NCI-H2107 treated with DMSO at 0.1 percent for 48 hours (cell line): Measurements from ENCODE around the gene MDGA2.

Experiments used
- DNase-seq: peaks from one replicate; lab custom pipeline; 2025; ENCODE audit not compliant: unreplicated experiment; lab: John Stamatoyannopoulos, UW

MDGA2 gene

DNA sequence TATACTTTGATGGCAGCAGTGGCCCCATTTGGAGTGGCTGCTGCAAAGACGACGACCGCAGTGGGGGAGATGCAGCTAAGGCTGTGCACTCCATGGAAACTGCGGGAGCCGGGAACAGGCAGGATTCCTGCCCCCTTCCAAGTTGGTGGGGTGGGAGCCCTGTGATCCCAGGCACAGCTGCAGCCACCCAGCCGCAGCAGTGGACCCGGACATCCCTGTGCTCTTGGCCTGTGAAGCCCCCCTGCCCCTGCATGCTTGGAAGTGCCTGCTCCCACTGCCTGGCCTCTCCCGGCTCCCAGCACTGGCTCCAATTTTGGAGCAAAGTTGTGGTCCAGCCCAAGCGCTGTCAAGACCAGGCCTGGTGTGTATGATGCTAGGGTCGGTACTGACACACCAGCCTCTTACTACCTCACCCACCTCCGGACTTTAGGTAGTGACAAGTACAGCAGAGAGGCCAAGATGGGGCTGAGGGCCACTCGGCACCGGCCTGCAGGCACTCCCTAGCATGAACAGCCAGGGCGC is 521.1 kb downstream of the MDGA2 start:
- DNase-seq = no peak

DNA sequence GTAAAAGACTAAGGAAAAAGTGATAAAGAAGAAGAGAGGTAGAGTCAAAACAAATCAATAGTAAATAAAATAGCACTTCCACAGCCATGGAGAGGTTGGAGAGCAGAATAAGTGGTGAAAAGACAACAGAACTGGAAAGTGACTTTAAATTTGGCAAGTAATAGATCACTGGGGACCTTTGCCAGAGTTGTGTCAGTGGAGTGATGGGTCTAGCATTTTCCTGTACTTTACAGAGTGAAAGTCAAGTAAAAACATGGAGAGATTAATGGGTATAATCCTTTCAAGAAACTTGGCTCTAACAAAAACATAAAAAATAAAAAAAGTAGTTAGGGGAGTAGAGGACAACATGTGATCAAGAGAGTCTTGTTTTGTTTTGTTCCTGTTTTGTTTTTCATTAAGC is 521.7 kb downstream of the MDGA2 start:
- DNase-seq = no peak

DNA sequence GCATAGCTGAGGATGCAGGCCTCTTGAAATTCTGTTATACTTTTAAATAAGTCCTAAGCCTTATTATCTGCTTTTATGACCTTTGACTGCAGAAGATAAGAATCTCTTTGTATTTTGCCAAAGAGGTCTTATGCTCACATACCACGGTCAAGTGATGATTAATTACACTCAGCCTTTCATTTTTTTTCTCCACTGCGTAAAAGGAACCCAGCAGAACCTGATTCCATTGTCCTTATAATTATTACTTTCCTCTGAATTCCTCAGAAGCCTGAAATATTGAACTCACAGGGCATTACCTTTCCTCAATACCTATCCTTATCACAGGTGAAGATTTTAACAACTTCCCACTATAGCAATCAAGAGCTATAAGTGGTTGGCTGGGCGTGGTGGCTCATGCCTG is 525.1 kb downstream of the MDGA2 start:
- DNase-seq = no peak

DNA sequence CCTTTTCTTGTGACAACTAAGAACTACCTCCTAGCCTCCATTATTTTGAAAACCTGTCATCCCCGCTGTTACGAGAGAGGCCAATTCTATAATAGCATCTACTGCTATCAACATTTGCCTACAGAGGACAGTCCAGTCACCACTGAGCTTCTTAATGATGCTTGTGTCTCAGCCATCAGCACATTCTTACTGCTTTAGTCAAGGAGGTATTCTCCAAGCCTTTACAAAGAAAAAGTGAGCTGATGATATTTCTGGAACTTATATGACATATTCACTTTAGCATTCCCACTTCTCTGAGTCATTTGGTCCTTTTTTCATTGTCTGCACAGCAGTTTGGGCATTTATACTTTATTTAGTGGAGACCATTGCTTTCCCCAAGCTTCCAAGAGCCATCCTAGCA is 526.1 kb downstream of the MDGA2 start:
- DNase-seq = no peak

DNA sequence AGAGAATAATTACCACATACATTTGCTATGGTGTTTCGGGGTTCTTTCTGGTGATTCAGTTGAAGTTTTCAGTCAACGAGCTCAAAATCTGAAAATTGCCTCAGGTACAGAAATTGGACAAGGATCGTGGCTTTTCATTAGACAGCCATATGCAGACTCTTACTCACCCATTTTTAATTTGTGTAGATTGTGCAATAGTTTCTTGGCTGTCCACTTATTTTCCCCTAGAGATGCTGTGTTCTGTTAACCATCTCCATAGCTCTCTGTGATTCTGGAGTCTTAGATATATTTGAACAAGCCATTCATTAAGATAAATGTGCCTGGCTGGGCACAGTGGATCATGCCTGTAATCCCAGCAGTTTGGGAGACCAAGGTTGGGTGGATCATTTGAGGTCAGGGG is 526.7 kb downstream of the MDGA2 start:
- DNase-seq = no peak

DNA sequence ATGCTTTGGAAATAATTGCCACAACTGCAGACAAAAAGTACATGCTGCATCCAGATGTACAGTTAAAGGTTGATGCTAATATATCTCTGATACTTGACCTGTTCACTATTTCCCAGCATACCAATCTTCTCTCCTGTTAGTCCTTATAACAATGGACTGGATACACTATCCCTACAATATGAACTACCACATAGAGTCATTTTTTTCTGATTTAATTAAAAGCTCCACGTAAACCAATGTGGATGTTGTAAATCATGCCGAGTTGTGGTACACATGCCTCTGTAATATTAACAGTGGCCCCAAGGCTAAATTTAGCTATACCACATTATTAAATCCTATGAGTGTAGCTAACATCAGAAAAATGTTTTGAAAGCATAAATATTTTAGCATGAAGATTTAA is 554.8 kb downstream of the MDGA2 start:
- no peak for DNase-seq

DNA sequence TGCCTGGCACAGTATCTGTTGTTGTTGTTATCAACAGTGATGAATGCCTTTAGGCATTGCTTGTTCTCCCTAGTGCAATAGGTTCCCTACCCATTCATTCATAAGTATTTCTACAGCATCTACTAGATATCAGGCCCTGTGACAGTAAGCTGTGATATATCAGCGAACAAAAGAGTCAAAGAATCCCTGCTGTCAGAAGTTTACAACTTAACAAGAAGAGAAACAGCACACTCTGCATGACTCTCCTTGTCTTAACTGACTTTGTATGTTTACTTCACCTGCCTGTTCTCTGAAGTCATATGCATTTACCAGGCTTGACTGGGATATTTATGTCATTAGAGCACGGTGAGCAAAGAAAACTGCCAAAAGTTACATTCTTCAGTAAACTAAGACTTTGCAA is 571.6 kb downstream of the MDGA2 start:
- no peak for DNase-seq

DNA sequence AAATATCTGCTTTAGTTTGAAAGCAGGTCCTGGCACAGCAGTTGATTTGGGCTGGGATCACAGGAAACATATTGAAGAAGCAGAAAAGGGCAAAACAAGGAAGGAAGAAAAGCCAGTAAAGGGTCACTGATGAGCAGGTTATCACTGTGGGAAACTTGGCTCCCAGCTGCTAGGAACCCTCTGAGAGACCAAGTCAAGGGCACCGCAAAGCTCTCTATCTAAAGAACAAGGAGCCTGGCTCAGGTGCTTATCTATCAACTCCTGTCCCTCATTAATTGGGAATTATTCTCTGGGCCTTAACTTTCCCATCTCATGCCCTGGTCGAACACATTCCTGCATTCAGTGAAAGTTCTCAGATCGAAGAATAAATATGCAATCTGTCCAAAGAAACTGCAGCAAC is 572.9 kb downstream of the MDGA2 start:
- no peak for DNase-seq

DNA sequence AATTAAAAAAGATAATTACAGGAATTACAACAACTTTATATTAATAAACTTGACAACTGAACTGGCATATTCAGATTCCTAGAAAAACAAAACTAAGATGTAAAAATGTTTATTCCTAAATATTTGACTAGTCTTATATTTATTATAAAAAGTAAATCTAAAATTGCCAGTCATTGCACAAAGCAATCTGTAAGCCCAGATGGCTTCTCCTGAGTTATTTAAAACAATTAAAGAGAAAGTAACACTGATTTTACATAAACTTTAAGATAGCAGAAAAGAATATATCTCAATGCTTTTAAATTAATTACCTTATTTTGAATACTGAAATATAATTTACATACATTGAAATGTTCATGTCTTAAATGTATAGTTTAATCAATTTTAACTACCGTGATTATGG is 589.7 kb downstream of the MDGA2 start:
- no peak for DNase-seq

DNA sequence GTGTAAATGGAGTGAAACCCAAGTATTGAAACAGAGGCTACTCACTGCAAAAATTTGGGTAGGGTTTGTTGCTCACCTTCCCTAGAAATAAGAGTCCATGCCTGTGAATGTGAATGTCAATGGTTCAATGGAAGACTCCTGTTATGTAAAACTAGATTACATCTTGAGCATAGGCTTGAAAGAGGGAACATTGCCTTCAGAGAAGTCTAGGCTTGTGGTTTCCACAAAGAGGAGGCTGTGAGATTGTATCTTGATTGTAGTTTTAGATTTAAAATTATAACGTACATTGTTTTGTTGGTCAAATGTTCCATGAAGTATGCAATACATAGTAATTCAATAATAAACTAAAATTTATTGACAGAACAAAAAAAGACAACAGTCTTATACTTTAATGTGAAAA is 610.1 kb downstream of the MDGA2 start:
- DNase-seq = no peak

DNA sequence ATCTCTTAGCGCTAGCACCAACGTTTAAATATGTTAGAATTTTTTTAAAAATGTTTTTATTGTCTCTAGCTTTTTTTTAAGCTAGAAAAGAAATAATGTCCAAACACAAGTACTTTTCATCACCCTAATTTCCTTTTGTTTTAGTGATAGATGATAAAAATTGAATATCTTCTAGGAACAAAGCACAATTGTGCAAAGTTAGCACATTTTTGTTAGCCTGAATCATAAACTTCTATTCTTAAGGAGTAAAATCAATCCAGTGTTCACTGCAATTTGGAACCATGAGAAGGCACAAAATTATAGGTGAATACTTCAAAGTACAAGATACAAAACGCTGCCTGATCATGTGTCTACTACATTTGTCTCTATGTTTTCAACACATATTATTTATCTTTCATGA is 615.4 kb downstream of the MDGA2 start:
- no peak for DNase-seq

DNA sequence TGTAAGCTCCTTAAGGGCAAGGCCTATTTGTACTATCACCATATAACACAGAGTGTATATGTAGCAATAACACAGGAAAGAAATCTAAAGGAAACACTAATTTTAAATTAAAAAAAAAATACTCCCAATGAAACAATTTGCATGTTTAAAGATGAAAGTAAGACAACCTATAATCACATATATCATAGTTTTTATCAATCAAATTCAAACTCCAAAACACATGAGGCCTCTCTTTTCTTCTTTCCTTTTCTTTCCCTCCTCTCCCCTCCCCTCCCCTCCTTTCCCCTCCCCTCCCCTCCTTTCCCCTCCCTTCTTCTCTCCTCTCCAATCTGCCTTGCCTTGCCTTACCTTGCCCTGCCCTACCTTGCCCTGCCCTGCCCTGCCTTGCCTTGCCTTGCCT is 618.0 kb downstream of the MDGA2 start:
- no peak for DNase-seq

DNA sequence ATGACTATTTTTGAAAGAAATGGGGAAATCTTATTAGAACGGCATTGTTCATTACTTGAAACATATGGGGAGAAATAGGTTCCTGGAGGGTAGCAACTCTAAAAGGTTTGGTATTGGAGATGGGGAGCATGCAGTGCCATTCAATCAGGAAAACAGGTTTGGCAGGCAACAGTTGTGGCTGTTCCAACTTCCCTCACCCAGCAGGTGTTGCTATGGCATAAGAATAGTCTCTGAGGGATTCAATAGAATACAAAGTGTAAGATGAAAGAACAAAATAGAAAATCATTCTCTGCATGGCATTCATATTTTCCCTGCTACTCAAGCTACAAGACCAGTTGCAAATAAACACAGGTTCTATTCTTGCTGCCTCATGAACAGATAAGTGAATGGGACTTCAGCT is 630.6 kb downstream of the MDGA2 start:
- no peak for DNase-seq

DNA sequence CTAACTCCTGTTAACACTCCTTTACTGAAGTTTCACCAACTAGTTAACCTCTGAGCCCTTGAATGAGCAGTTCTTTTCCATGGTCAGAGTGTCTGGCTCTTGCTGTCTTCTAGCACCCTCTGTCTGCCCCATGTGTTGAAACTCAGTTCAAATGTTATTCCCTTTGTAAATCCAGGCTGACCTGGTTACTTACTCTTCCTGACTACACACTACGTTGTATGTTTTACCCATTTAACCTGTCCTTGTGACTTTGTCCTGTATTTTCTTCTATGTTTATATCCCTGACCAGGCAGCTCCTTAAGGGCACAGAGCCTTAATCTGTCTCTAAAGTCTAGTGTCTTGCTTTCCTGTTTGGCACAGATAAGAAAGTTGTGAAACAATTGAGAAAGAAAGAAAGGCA is 634.9 kb downstream of the MDGA2 start:
- no peak for DNase-seq

DNA sequence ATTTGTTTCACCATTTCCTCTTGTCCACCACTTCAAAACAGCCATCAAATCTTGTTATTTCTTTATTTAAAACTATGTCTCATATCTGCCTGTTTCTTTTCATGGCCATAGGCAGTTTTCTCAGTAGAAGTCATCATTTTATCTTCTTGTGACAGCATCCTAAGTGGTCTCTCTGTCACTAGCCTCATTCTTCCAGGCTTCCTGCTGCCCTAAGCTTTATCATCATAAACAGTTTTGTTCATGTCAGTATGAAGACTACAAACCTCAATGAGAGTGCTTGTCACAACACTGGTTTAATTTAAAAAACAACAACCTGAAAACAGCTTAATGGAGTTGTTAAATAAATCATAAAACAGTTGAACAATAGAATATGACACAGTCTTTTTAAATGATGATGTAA is 636.1 kb downstream of the MDGA2 start:
- no peak for DNase-seq

DNA sequence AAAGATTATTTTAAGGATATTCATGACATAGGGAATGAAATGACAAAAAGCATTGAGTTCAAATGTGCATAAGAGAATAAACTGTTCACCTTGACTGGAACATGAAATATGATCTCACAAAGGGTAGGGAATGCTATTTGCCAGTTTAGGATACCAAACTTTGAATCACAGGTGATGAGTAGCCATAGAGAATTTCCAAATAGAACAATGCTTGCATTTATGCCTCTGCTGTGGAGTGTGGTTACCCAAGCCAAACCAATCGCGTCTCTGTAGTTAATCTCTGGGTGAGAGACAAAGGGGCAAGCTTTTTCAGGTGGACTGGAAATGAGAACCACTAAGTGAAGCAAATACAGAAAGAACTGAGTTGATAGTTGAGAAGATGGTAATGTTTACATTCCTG is 652.7 kb downstream of the MDGA2 start:
- no peak for DNase-seq

DNA sequence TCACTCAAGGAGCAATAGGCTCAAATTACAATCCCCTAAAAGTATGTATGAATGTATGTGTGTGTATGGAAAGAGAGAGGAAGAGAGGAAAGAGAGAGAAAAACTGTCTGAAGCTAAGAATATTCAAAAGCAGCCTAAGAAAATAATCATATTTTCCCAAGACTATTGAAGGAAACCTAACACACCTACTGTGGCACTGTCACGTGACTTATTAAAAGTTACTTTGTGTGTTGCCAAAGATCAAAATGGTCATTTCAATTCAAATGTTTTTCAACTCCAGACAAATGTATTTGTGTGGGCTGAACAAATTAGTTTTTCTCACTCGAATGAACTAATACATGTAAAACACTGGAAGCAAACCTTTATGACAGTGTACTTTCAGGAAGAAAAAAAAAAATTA is 654.9 kb downstream of the MDGA2 start:
- no peak for DNase-seq

DNA sequence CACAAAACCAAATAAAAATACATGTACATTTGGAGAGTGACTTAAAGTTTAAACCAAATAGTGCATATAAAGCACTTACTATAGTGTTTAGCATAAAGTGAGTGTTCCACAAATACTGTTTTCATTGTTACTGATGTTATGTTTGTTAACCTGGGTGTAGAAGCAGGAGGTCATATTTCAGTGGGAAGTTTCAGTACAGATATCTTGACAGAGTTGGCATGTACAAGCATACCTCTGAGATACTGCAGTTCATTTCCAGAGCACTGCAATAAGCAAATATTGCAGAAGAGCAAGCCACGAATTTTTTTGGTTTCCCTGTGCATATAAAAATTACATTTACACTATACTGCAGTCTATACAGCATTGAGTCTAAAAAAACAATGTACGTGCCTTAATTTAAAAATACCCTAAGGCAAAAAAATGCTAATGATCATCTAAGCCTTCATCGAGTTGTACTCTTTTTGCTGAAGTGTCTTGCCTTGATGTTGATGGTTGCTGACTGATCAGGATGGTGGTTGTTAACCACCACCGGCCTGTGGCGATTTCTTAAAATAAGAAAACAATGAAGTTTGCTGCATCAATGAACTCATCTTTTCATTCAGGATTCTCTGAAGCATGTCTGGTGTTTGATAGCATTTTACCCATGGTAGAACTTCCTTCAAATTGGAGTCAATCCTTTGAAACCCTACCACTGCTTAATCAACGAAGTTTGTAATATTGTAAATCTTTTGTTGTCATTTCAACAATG is 662.7 kb downstream of the MDGA2 start:
- no peak for DNase-seq

DNA sequence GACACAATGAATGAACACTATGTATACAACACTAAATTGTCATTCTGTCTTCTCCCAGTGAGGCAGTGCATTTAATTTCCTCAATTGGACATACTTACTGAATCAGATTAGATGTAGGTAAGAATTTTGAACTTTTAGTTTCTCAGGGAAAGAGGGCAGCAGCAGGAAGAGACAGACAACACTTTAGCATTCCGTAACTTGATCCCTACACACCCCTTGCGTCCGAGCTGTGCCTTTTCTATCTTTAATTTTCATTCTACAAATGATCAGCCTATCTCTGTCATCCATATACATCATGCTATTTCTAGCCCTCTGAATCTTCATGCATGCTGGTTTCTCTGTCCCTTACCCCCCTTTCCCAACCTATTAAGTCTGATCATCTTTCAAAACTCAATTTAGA is 665.8 kb downstream of the MDGA2 start:
- no peak for DNase-seq

DNA sequence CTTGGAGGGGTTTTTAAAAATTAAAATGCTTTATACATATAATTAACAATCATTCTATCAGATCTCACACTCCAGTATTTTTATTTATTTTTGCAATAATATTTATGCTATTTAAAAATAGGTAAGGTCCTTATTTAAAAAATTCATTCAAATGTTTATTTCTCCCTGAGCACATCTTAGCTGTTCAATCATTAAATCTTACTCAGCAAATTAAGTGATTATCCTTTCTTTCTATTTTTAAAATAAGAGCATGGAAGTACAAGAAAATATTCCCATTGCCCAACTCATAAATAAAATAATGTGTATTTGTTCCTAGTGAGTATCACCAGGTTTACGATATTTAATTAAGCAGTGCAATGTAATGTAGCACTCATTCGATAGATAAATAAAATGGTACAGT is 666.7 kb downstream of the MDGA2 start:
- no peak for DNase-seq

DNA sequence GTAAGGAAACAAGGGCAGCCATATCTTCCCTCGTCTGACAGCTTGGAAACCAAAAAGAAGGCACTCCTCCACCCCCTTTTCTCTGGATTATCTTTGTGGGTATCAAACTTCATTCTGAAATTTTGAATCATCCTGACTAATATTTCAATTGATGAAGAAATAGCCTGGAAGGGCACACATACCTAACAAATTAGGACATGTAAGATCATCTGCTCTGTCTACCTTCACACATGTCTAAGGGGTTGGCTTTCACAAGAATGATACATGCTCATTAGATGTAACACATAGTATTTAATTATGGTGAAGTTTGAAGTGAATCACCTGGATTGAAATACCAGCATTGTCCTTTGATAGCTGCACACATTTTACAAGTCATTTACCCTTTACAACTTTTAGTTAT is 675.7 kb downstream of the MDGA2 start:
- DNase-seq = no peak

DNA sequence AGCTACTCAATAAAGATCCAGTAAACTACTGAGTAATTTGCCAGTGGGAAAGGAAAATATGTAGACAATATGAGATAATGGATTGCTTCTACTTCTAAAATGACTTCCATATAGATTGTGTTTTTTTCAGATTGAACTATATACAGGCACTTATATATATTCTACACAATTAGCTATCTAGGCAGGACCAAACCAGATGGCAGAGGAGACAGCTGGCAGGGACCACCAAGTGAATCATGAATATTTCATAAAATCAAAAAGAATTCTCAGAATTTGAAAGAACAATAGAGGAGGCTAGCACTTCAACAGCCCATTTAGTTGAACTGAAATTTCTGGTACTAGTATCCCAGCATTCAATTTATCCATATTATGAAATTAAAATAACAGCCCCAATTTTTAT is 685.8 kb downstream of the MDGA2 start:
- no peak for DNase-seq

DNA sequence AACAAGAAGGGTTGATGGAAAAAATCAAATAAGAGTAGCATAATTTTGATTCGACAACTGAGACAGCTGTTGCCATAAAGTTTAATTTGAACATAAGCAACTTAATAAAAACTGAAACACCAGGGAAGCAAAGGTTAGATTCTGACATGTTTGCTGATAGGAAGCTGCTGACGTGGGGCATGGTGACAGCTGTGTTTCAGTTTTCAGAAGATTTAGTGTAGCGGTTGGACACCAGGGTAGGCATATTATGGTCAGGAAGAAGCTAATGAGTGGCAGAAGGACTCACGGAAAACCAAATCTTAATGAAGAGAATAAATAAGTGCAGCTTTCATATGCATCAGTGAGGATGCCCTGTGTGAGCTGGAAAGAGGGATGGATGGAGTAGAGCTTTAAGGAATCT is 687.1 kb downstream of the MDGA2 start:
- no peak for DNase-seq
